IMR-90 (cell line): ENCODE results near the gene MYADM. TPM values are rescaled to one million over a fixed set of nuclear protein-coding genes. Genes with fewer than 3 reads are reported as not detected.

Source experiments
- ATAC-seq: fragments of 200-7000 bp; cut with Tn5 transposase; 2 replicates; pipeline ENCODE4 v1.9.1; 2020; ENCODE audit warnings: low read depth, mild to moderate bottlenecking, moderate library complexity
- BruUV-seq: library from RNA; stranded (reverse); fragments of 400-500 nt; replicated peaks from 2 replicates; lab custom pipeline; 2021; lab: Mats Ljungman, UMichigan
- CTCF ChIA-PET: fragments of 300-600 bp; formaldehyde crosslinking; extraction: SDS; loops from one replicate; lab custom pipeline; 2021; ENCODE audit warnings: antibody characterized with exemption; lab: Yijun Ruan, JAX
- POLR2A ChIA-PET: fragments of 300-600 bp; sonication (Branson Sonifier 250); formaldehyde crosslinking; loops from one replicate; lab custom pipeline; 2022; ENCODE audit warnings: antibody characterized with exemption; ENCODE audit not compliant: unreplicated experiment; lab: Charles Lee
- DNase-seq: peaks from one replicate; pipeline ENCODE4 v3.0.0; 2013
- H2AFZ ChIP-seq: replicated peaks from 2 replicates; pipeline ENCODE3; 2013; ENCODE audit warnings: low read length, mild to moderate bottlenecking; ENCODE audit not compliant: poor library complexity
- H2AK5ac ChIP-seq: 2 replicates; pipeline ENCODE4 v1.6.1; 2013; ENCODE audit warnings: low read depth, low read length, inconsistent platforms
- H2AK9ac ChIP-seq: replicated peaks from 2 replicates; pipeline ENCODE3; 2013; ENCODE audit warnings: mild to moderate bottlenecking, low read depth, low read length, moderate library complexity; ENCODE audit not compliant: poor library complexity
- H2BK120ac ChIP-seq: 2 replicates; pipeline ENCODE4 v1.6.1; 2013; ENCODE audit warnings: low read depth, low read length, inconsistent platforms
- H2BK15ac ChIP-seq: 3 replicates; pipeline ENCODE4 v1.6.1; 2013; ENCODE audit warnings: low read depth, low read length, inconsistent platforms
- H2BK20ac ChIP-seq: 2 replicates; pipeline ENCODE4 v1.6.1; 2013; ENCODE audit warnings: low read depth, mild to moderate bottlenecking, inconsistent platforms, low read length, moderate library complexity
- H2BK5ac ChIP-seq: 2 replicates; pipeline ENCODE4 v1.6.1; 2013; ENCODE audit warnings: mild to moderate bottlenecking, low read depth, low read length, inconsistent platforms; ENCODE audit not compliant: poor library complexity, severe bottlenecking
- H3K14ac ChIP-seq: replicated peaks from 2 replicates; pipeline ENCODE4 v1.6.1; 2013; ENCODE audit warnings: low read depth, low read length, inconsistent platforms
- H3K18ac ChIP-seq: 2 replicates; pipeline ENCODE4 v1.6.1; 2013; ENCODE audit warnings: low read depth, low read length, control low read depth
- H3K23ac ChIP-seq: 2 replicates; pipeline ENCODE4 v1.6.1; 2013; ENCODE audit warnings: low read depth, low read length, inconsistent platforms
- H3K27ac ChIP-seq: 2 replicates; pipeline ENCODE4 v1.5.1; 2013; ENCODE audit warnings: mild to moderate bottlenecking, control low read depth, low read length; ENCODE audit not compliant: insufficient read depth
- H3K27me3 ChIP-seq: 2 replicates; pipeline ENCODE4 v1.6.1; 2013; ENCODE audit warnings: low read length; ENCODE audit not compliant: control insufficient read depth, insufficient read depth
- H3K36me3 ChIP-seq: 2 replicates; pipeline ENCODE4 v1.6.1; 2013; ENCODE audit warnings: low read length, mixed read lengths; ENCODE audit not compliant: control insufficient read depth, insufficient read depth
- H3K4ac ChIP-seq: 2 replicates; pipeline ENCODE4 v1.6.1; 2013; ENCODE audit warnings: low read depth, low read length, inconsistent platforms
- H3K4me1 ChIP-seq: 2 replicates; pipeline ENCODE4 v1.6.1; 2013; ENCODE audit warnings: low read length, mixed read lengths; ENCODE audit not compliant: control insufficient read depth, insufficient read depth
- H3K4me2 ChIP-seq: 2 replicates; pipeline ENCODE4 v1.6.1; 2013; ENCODE audit warnings: low read depth, mild to moderate bottlenecking, control low read depth, low read length, moderate library complexity
- H3K4me3 ChIP-seq: 2 replicates; pipeline ENCODE4 v1.5.1; 2013; ENCODE audit warnings: low read depth, mild to moderate bottlenecking, control low read depth, low read length, moderate library complexity; ENCODE audit not compliant: insufficient read depth
- H3K56ac ChIP-seq: 2 replicates; pipeline ENCODE4 v1.6.1; 2013; ENCODE audit warnings: low read length, inconsistent platforms; ENCODE audit not compliant: insufficient read depth; ENCODE audit errors: extremely low read depth
- H3K79me1 ChIP-seq, 2 experiments: 2 replicates each; pipeline ENCODE4 v1.6.1; 2013; ENCODE audit warnings: low read length in 2 of 2, inconsistent platforms in 1 of 2, low read depth in 1 of 2
- H3K9ac ChIP-seq: 2 replicates; pipeline ENCODE4 v1.6.1; 2013; ENCODE audit warnings: low read depth, low read length, control low read depth
- H3K9me1 ChIP-seq: 2 replicates; pipeline ENCODE4 v1.6.1; 2013; ENCODE audit warnings: low read length, inconsistent platforms; ENCODE audit not compliant: insufficient read depth
- H3K9me3 ChIP-seq: 2 replicates; pipeline ENCODE4 v1.6.1; 2013; ENCODE audit warnings: low read length; ENCODE audit not compliant: control insufficient read depth, insufficient read depth
- H4K20me1 ChIP-seq: 2 replicates; pipeline ENCODE4 v1.6.1; 2013; ENCODE audit warnings: low read length, inconsistent platforms; ENCODE audit not compliant: insufficient read depth
- H4K5ac ChIP-seq: 2 replicates; pipeline ENCODE4 v1.6.1; 2013; ENCODE audit warnings: mild to moderate bottlenecking, low read depth, low read length, control low read depth
- H4K8ac ChIP-seq, 2 experiments: 2 replicates each; pipeline ENCODE4 v1.6.1; 2013; ENCODE audit warnings: low read depth in 2 of 2, low read length in 2 of 2, control low read depth in 1 of 2, inconsistent platforms in 1 of 2
- H4K91ac ChIP-seq: 2 replicates; pipeline ENCODE4 v1.6.1; 2013; ENCODE audit warnings: low read depth, low read length, inconsistent platforms; ENCODE audit not compliant: insufficient read depth
- BHLHE40 ChIP-seq: fragments of 150-350 bp; IDR thresholded peaks from 2 replicates; pipeline ENCODE4 v1.6.1; 2016; ENCODE audit warnings: mild to moderate bottlenecking, low read depth, low read length
- CHD1 ChIP-seq: IDR thresholded peaks from 2 replicates; pipeline ENCODE4 v1.6.1; 2012; ENCODE audit warnings: low read depth, low read length, improper control_type of control experiment
- FOS ChIP-seq: fragments of 150-350 bp; IDR thresholded peaks from 2 replicates; pipeline ENCODE4 v1.6.1; 2016; ENCODE audit warnings: low read depth, low read length
- MXI1 ChIP-seq: IDR thresholded peaks from 2 replicates; pipeline ENCODE4 v1.6.1; 2012; ENCODE audit warnings: low read depth, mild to moderate bottlenecking, low read length, moderate library complexity, borderline replicate concordance
- POLR2A ChIP-seq: IDR thresholded peaks from 2 replicates; pipeline ENCODE4 v1.6.1; 2012; ENCODE audit warnings: mild to moderate bottlenecking, low read depth, low read length
- RAD21 ChIP-seq: IDR thresholded peaks from 2 replicates; pipeline ENCODE4 v1.6.1; 2012; ENCODE audit warnings: low read length, improper control_type of control experiment
- RCOR1 ChIP-seq: IDR thresholded peaks from 2 replicates; pipeline ENCODE4 v1.6.1; 2012; ENCODE audit warnings: mild to moderate bottlenecking, low read length, improper control_type of control experiment; ENCODE audit not compliant: insufficient replicate concordance
- RFX5 ChIP-seq: IDR thresholded peaks from 2 replicates; pipeline ENCODE4 v1.8.0; 2012; ENCODE audit warnings: low read depth, mild to moderate bottlenecking, low read length, moderate library complexity
- SMC3 ChIP-seq: fragments of 150-350 bp; IDR thresholded peaks from 2 replicates; pipeline ENCODE4 v1.6.1; 2016; ENCODE audit warnings: low read depth, mild to moderate bottlenecking, antibody characterized with exemption, low read length, moderate library complexity
- whole genome bisulfite sequencing, 2 experiments: methylation state at CpG; one replicate each; pipeline versions ENCODE4 v1.1.5 to v1.1.7; 2013; ENCODE audit warnings: missing lambda C conversion rate in 2 of 2; ENCODE audit not compliant: insufficient read length in 1 of 2; ENCODE audit errors: extremely low coverage in 2 of 2; 5-methylcytosine and 5-hydroxymethylcytosine counted together
- dilution Hi-C: fragments of 300-500 bp; cut with HindIII; formaldehyde crosslinking; loops from one replicate; pipeline ENCODE4 v1.14.3; 2018; ENCODE audit warnings: low sequenced_read_pairs; ENCODE audit not compliant: unreplicated experiment
- in situ Hi-C: fragments of 300-500 bp; cut with MboI; formaldehyde crosslinking; loops from 3 replicates; pipeline ENCODE4 v1.14.3; 2019; ENCODE audit warnings: low sequenced_read_pairs, inconsistent platforms, mixed read lengths
- intact Hi-C: fragments of 100-400 bp; cut with micrococcal nuclease; formaldehyde crosslinking; loops from 2 replicates; pipeline ENCODE4 v1.10.0; 2022
- polyA plus RNA-seq, 3 experiments: library from polyadenylated mRNA; depleted of rRNA; stranded (reverse); fragments of >200 nt; gene quantifications; 2 replicates each; pipeline ENCODE4 v1.2.3, GENCODE V29; 2012; ENCODE audit warnings: low replicate concordance in 1 of 3
- total RNA-seq: library from RNA; depleted of rRNA; stranded (reverse); fragments of >200 nt; gene quantifications from 2 replicates; pipeline ENCODE4 v1.2.3, GENCODE V29; 2012
- TF ChIP-seq, protein P1 (sequence below): fragments of 150-350 bp; IDR thresholded peaks from 2 replicates; pipeline ENCODE4 v1.6.1; 2017; ENCODE audit warnings: mild to moderate bottlenecking, antibody characterized with exemption, low read length, low read depth

Gene MYADM
- total and polyA plus RNA-seq, 2 of the 4 experiments (the other 2 are of a cell fraction), result 4.8 to 96.1 TPM

DNA sequence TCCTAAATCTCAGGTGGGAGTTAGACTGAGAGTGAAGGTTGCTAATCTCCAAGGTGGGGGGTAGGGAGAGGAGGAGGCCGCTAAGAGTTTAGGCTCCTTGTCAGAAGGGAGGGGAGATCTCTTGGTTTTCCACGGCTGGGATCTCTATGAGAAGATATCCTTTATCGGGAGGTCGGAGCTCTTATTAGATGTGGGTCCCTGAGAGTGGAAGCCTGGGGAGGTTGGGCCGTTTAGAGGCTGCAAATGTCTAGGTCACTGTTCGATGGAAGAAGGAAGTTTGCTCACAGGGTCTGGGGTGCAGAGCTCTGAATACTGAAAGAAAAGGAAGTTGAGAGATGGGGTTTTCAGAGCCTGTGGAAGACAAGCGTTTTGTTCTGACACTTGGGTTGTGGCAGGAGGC is 3.8 kb downstream of the MYADM start:
- Histone ChIP-seq H3K4ac (no peak overlapping the region), H3K27me3 (no peaks in the 10 kb centered on the region)
- BruUV-seq, result no TSS peak

More for the DNA sequence above, 3.8 kb downstream of the MYADM start:
- Histone ChIP-seq H3K9me1 (peaks cover 7% of the 10 kb centered on the region; the same call in 1 of the 2 replicates), H2AFZ (no peak overlapping the region), H3K4me3 (no peak overlapping the region), H4K91ac (no peak overlapping the region), H2BK120ac (no peak overlapping the region), H3K27ac (no peak overlapping the region), H3K23ac (no peak overlapping the region), H3K36me3 (peaks cover 42% of the 10 kb centered on the region), H4K5ac (no peak overlapping the region), H4K8ac (no peak overlapping the region), H2BK20ac (no peak overlapping the region), H3K9me3 (no peaks in the 10 kb centered on the region), H3K4me2 (no peak overlapping the region), H3K14ac (no peak overlapping the region), H2AK5ac (no peak overlapping the region), H3K9ac (no peak overlapping the region), H3K56ac (no peak overlapping the region), H3K79me1 (peaks cover 13 to 62% of the 10 kb centered on the region in 2 experiments), H4K20me1 (peaks cover 55% of the 10 kb centered on the region), H3K4me1 (peaks cover 4% of the 10 kb centered on the region), H2BK15ac (no peak overlapping the region), H2BK5ac (no peak overlapping the region), H2AK9ac (no peak overlapping the region), H3K18ac (no peak overlapping the region)
- POLR2A ChIA-PET, result no interaction called here
- DNase-seq, result no peak
- in situ Hi-C loops, result loop anchor here (10.0 kb wide), 1 partner anchor 583 kb away; no protein-coding TSS in a partner anchor
- TF ChIP-seq FOS, result no peak
- TF ChIP-seq, protein P1, sequence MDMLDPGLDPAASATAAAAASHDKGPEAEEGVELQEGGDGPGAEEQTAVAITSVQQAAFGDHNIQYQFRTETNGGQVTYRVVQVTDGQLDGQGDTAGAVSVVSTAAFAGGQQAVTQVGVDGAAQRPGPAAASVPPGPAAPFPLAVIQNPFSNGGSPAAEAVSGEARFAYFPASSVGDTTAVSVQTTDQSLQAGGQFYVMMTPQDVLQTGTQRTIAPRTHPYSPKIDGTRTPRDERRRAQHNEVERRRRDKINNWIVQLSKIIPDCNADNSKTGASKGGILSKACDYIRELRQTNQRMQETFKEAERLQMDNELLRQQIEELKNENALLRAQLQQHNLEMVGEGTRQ, result no peak
- TF ChIP-seq MXI1, result no peak
- TF ChIP-seq SMC3, result no peak
- TF ChIP-seq RCOR1, result no peak
- TF ChIP-seq BHLHE40, result no peak
- TF ChIP-seq POLR2A, result no peak
- no peak for TF ChIP-seq RAD21
- no peak for TF ChIP-seq RFX5
- no peak for TF ChIP-seq CHD1
- intact Hi-C loops, result no loop called here
- CTCF ChIA-PET, result no interaction called here
- dilution Hi-C loops, result no loop called here
- no peak for ATAC-seq
- 100% methylated on average over 2 of the region's 7 CpGs; no CpG with 5 or more reads in 1 of the 2 experiments for WGBS, 2 experiments
